H1 (cell line): ENCODE measurements around the gene MPST. TPM values are rescaled to one million over a fixed set of nuclear protein-coding genes. Genes with fewer than 3 reads are reported as not detected.

Experiments
- CTCF ChIA-PET: fragments of 300-600 bp; sonication (Branson Sonifier 250); formaldehyde crosslinking; loops from one replicate; lab custom pipeline; 2021; ENCODE audit not compliant: partially characterized antibody; lab: Charles Lee
- POLR2A ChIA-PET: fragments of 300-600 bp; sonication (Branson Sonifier 250); formaldehyde crosslinking; loops from one replicate; lab custom pipeline; 2021; ENCODE audit warnings: inconsistent platforms; ENCODE audit not compliant: partially characterized antibody; lab: Charles Lee
- DNase-seq, 2 experiments: peaks; one replicate each; pipeline versions ENCODE4 v3.0.0 to v3.0.0-alpha.2; 2010 to 2022; ENCODE audit warnings: low spot score in 2 of 2, low read depth in 1 of 2, mixed read lengths in 1 of 2
- FAIRE-seq: peaks from 2 replicates; lab custom pipeline; 2011; peaks lifted over from hg19 to GRCh38; lab: Jason Lieb, UNC
- H2AFZ ChIP-seq: 2 replicates; pipeline ENCODE4 v1.8.1; 2012; ENCODE audit warnings: low read length, inconsistent platforms
- H2AK5ac ChIP-seq: 2 replicates; pipeline ENCODE4 v1.6.1; 2013; ENCODE audit warnings: low read depth, low read length
- H2BK120ac ChIP-seq: replicated peaks from 2 replicates; pipeline ENCODE3; 2013; ENCODE audit warnings: low read depth, low read length, inconsistent platforms
- H2BK12ac ChIP-seq: 2 replicates; pipeline ENCODE4 v1.6.1; 2013; ENCODE audit warnings: low read depth, low read length
- H2BK15ac ChIP-seq: 2 replicates; pipeline ENCODE4 v1.6.1; 2013; ENCODE audit warnings: low read length
- H2BK20ac ChIP-seq: 2 replicates; pipeline ENCODE4 v1.6.1; 2013; ENCODE audit warnings: low read length
- H2BK5ac ChIP-seq: 2 replicates; pipeline ENCODE4 v1.6.1; 2013; ENCODE audit warnings: low read depth, low read length
- H3K14ac ChIP-seq: 2 replicates; pipeline ENCODE4 v1.6.1; 2013; ENCODE audit warnings: inconsistent platforms; ENCODE audit not compliant: insufficient read length
- H3K18ac ChIP-seq: 2 replicates; pipeline ENCODE4 v1.6.1; 2013; ENCODE audit warnings: low read length; ENCODE audit errors: extremely low read depth
- H3K23ac ChIP-seq: 2 replicates; pipeline ENCODE4 v1.6.1; 2013; ENCODE audit warnings: inconsistent platforms; ENCODE audit not compliant: insufficient read length
- H3K23me2 ChIP-seq: 2 replicates; pipeline ENCODE4 v1.6.1; 2013; ENCODE audit warnings: low read depth, low read length
- H3K27ac ChIP-seq: 2 replicates; pipeline ENCODE4 v1.6.1; 2011; ENCODE audit warnings: low read depth, low read length, inconsistent platforms
- H3K27me3 ChIP-seq, 4 experiments: replicated peaks in 1 of 4; 1 replicate in 1 of 4; 2 replicates in 3 of 4; pipeline versions ENCODE4 v1.6.1 to v1.8.1; 2011 to 2013; ENCODE audit warnings: low read length in 3 of 4, mild to moderate bottlenecking in 3 of 4, inconsistent platforms in 2 of 4, mixed read lengths in 2 of 4, moderate library complexity in 1 of 4; ENCODE audit not compliant: control insufficient read depth in 3 of 4, insufficient read depth in 3 of 4; ENCODE audit errors: extremely low read depth in 1 of 4
- H3K36me3 ChIP-seq, 4 experiments: 2 replicates each; pipeline versions ENCODE4 v1.6.1 to v1.8.1; 2011 to 2013; ENCODE audit warnings: mild to moderate bottlenecking in 4 of 4, low read length in 3 of 4, moderate library complexity in 2 of 4, control low read depth in 1 of 4, inconsistent platforms in 1 of 4; ENCODE audit not compliant: insufficient read depth in 4 of 4, control insufficient read depth in 2 of 4
- H3K4ac ChIP-seq: replicated peaks from 2 replicates; pipeline ENCODE3; 2013; ENCODE audit warnings: low read length, low read depth, mixed read lengths, inconsistent platforms; ENCODE audit not compliant: insufficient read length
- H3K4me1 ChIP-seq, 4 experiments: replicated peaks in 1 of 4; 1 replicate in 1 of 4; 2 replicates in 3 of 4; pipeline versions ENCODE4 v1.6.1 to v1.8.1; 2011 to 2013; ENCODE audit warnings: low read length in 3 of 4, inconsistent platforms in 2 of 4, mixed read lengths in 1 of 4; ENCODE audit not compliant: insufficient read depth in 4 of 4, control insufficient read depth in 3 of 4
- H3K4me2 ChIP-seq, 2 experiments: 2 replicates each; pipeline versions ENCODE4 v1.6.1 to v1.8.1; 2011 to 2013; ENCODE audit warnings: low read depth in 2 of 2, low read length in 2 of 2, control low read depth in 1 of 2, inconsistent platforms in 1 of 2, mild to moderate bottlenecking in 1 of 2; ENCODE audit not compliant: insufficient read depth in 1 of 2
- H3K4me3 ChIP-seq, 4 experiments: fragments of 200-600, 300-600 bp in 1 of 4; sonication (generic), shearing (Covaris generic), sonication (Bioruptor Twin) in 1 of 4; 2 replicates each; pipeline versions ENCODE4 v1.5.1 to v1.8.1; 2011 to 2016; ENCODE audit warnings: low read length in 4 of 4, low read depth in 3 of 4, control low read depth in 2 of 4, inconsistent platforms in 2 of 4, mild to moderate bottlenecking in 2 of 4, mixed read lengths in 1 of 4, moderate library complexity in 1 of 4; ENCODE audit not compliant: insufficient read depth in 2 of 4; ENCODE audit errors: extremely low read depth in 1 of 4
- H3K56ac ChIP-seq: replicated peaks from 2 replicates; pipeline ENCODE3; 2013; ENCODE audit warnings: low read depth, mild to moderate bottlenecking, mixed read lengths, low read length, inconsistent platforms; ENCODE audit not compliant: insufficient read length
- H3K79me1 ChIP-seq: 2 replicates; pipeline ENCODE4 v1.6.1; 2013; ENCODE audit warnings: low read depth, low read length, control low read depth
- H3K79me2 ChIP-seq, 2 experiments: 2 replicates each; pipeline versions ENCODE4 v1.6.1 to v1.8.1; 2012 to 2013; ENCODE audit warnings: low read length in 2 of 2, mild to moderate bottlenecking in 2 of 2, inconsistent platforms in 1 of 2; ENCODE audit not compliant: insufficient read depth in 2 of 2, control insufficient read depth in 1 of 2
- H3K9ac ChIP-seq, 4 experiments: replicated peaks in 1 of 4; 1 replicate in 1 of 4; 2 replicates in 3 of 4; pipeline versions ENCODE4 v1.6.1 to v1.8.1; 2011 to 2013; ENCODE audit warnings: low read depth in 3 of 4, low read length in 3 of 4, control low read depth in 2 of 4, mild to moderate bottlenecking in 2 of 4, moderate library complexity in 2 of 4, inconsistent platforms in 1 of 4; ENCODE audit errors: extremely low read depth in 1 of 4
- H3K9me3 ChIP-seq, 2 experiments: 2 replicates each; pipeline versions ENCODE4 v1.6.1 to v1.8.1; 2012 to 2013; ENCODE audit warnings: mild to moderate bottlenecking in 2 of 2, moderate library complexity in 2 of 2, control low read depth in 1 of 2, inconsistent platforms in 1 of 2, low read depth in 1 of 2, low read length in 1 of 2, mixed read lengths in 1 of 2; ENCODE audit not compliant: insufficient read depth in 2 of 2
- H4K20me1 ChIP-seq, 2 experiments: replicated peaks in 1 of 2; 2 replicates each; pipeline versions ENCODE3 to v1.8.1; 2011 to 2013; ENCODE audit warnings: inconsistent platforms in 2 of 2, low read length in 2 of 2, mild to moderate bottlenecking in 1 of 2; ENCODE audit not compliant: insufficient read depth in 2 of 2, control insufficient read depth in 1 of 2
- H4K5ac ChIP-seq: 2 replicates; pipeline ENCODE4 v1.6.1; 2013; ENCODE audit warnings: low read length, low read depth, mixed read lengths, inconsistent platforms; ENCODE audit not compliant: insufficient read length
- H4K8ac ChIP-seq: 2 replicates; pipeline ENCODE4 v1.8.0; 2013; ENCODE audit warnings: mild to moderate bottlenecking, moderate library complexity, low read length, inconsistent platforms; ENCODE audit not compliant: insufficient read depth; ENCODE audit errors: extremely low read depth
- H4K91ac ChIP-seq: replicated peaks from 2 replicates; pipeline ENCODE3; 2013; ENCODE audit warnings: low read length, mixed read lengths, inconsistent platforms; ENCODE audit not compliant: insufficient read length
- WGBS, 2 experiments: shearing (Covaris generic) in 1 of 2; methylation state at CpG; one replicate each; pipeline versions ENCODE4 v1.1.6 to v1.1.7; 2013 to 2015; ENCODE audit warnings: low lambda C conversion rate in 2 of 2, mixed read lengths in 2 of 2, inconsistent platforms in 1 of 2, low coverage in 1 of 2, missing lambda C conversion rate in 1 of 2; ENCODE audit not compliant: insufficient replicate concordance in 2 of 2, insufficient coverage in 1 of 2, insufficient read length in 1 of 2; ENCODE audit errors: extremely low coverage in 1 of 2, missing lambda C conversion rate in 1 of 2; 5-methylcytosine and 5-hydroxymethylcytosine counted together
- polyA plus RNA-seq, 7 experiments: library from polyadenylated mRNA; depleted of rRNA in 3 of 7; stranded (reverse) in 5 of 7; unstranded in 2 of 7; fragments of >200 nt in 5 of 7; fragments of 200-250 nt in 2 of 7; gene quantifications; 1 replicate in 5 of 7; 2 replicates in 1 of 7; 4 replicates in 1 of 7; pipeline versions ENCODE4 v1.2.1 to v1.2.3, GENCODE V29; 2011 to 2013; ENCODE audit warnings: missing spikeins in 2 of 7, mixed read lengths in 2 of 7
- total RNA-seq: library from RNA; stranded (reverse); fragmentation: NEBNext Ultra II Directional; extraction: Animal tissue kit (Norgen Biotek cat#: 25700); gene quantifications from 2 replicates; pipeline ENCODE4 v1.2.1, GENCODE V29; 2021

MPST gene
- total and polyA plus RNA-seq, 2 of the 8 experiments (the other 6 are each of a cell fraction or from before 2014, with no cell fraction given), result 86.0 to 124 TPM

DNA sequence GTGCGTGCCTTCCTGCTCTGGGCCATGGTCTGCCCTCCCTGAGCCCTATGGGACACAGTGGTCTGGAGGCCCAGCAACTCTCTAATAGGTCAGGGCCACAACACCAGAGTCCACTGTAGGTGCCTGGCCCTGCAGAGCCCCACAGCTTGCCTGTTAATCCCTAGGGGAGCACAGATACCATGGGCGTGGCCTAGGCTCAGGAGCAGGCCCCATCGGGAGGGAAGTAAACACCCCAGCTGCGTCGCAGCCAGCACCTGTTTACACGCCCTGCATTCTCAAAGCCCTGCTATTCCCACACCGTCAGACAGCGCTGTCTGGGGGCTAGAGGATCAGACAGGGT lies 34.5 kb downstream of the MPST start:
- no peak overlapping the region for H2AK5ac ChIP-seq
- no peak overlapping the region for H3K18ac ChIP-seq
- no peaks in the 10 kb centered on the region for H3K79me1 ChIP-seq
- no peak overlapping the region for H3K56ac ChIP-seq
- DNase-seq (no peak), FAIRE-seq (no peak)
- no peak overlapping the region for H2BK120ac ChIP-seq
- no peak overlapping the region for H2BK15ac ChIP-seq
- no peak overlapping the region for H3K4me3 ChIP-seq
- H3K36me3 ChIP-seq, result peaks cover 0 to 10% (median 2%) of the 10 kb centered on the region in 4 experiments; a peak in 3 of 8 replicates
- no peak overlapping the region for H4K5ac ChIP-seq
- H3K4me1 ChIP-seq, result peaks cover 0 to 10% (median 7%) of the 10 kb centered on the region in 4 experiments; a peak in 5 of 7 replicates
- no peak overlapping the region for H2BK5ac ChIP-seq
- 92% methylated on average over 8 of the region's 8 CpGs; no CpG with 5 or more reads in 1 of the 2 experiments for WGBS, 2 experiments
- POLR2A ChIA-PET, result no interaction called here
- CTCF ChIA-PET, result interaction anchor here (0.7 to 3.3 kb wide), 4 partner anchors 9 to 138 kb away, joined by 4 to 27 read pairs (median 6); no protein-coding TSS in a partner anchor
- no peak overlapping the region for H3K9ac ChIP-seq
- no peak overlapping the region for H3K23ac ChIP-seq
- H4K8ac ChIP-seq, result peak overlapping the region; percentile 36; the same call in 1 of the 2 replicates
- no peak overlapping the region for H3K4me2 ChIP-seq
- H3K27ac ChIP-seq, result no peak overlapping the region
- H2AFZ ChIP-seq, result no peak overlapping the region
- H2BK12ac ChIP-seq, result no peak overlapping the region
- no peak overlapping the region for H4K91ac ChIP-seq
- H3K14ac ChIP-seq, result no peak overlapping the region
- no peaks in the 10 kb centered on the region; a peak in 3 of 7 replicates for H3K27me3 ChIP-seq
- no peak overlapping the region for H2BK20ac ChIP-seq
- peaks cover 5% of the 10 kb centered on the region; the same call in 1 of the 2 replicates for H3K23me2 ChIP-seq
- no peak overlapping the region for H3K4ac ChIP-seq
- H3K9me3 ChIP-seq, result no peaks in the 10 kb centered on the region
- H3K79me2 ChIP-seq, result no peaks in the 10 kb centered on the region
- peaks cover 0 to 10% of the 10 kb centered on the region in 2 experiments for H4K20me1 ChIP-seq
